Ascending aorta (tissue), 2 donors: ENCODE results near the gene SLC4A1AP. TPM values are rescaled to one million over a fixed set of nuclear protein-coding genes. Genes with fewer than 3 reads are reported as not detected.
A peak's percentile ranks its signal among the peaks of the same experiment; 100 is the strongest.

Experiments
- DNase-seq, 2 donors: peaks; one replicate each; pipeline ENCODE4 v3.0.0-alpha.2; 2019; ENCODE audit warnings: low spot score in 2 of 2
- H3K27ac ChIP-seq, 2 donors: fragments of 200-600 bp; sonication (generic); one replicate each; pipeline ENCODE4 v1.5.1; 2016 to 2017; ENCODE audit warnings: mild to moderate bottlenecking in 1 of 2
- H3K27me3 ChIP-seq: fragments of 200-600 bp; sonication (generic); one replicate; pipeline ENCODE4 v1.5.1; 2017
- H3K36me3 ChIP-seq, 2 donors: fragments of 200-600 bp; sonication (generic); one replicate each; pipeline ENCODE4 v1.5.1; 2016
- H3K4me1 ChIP-seq, 2 donors: fragments of 200-600 bp; sonication (generic); one replicate each; pipeline ENCODE4 v1.5.1; 2016 to 2017; ENCODE audit warnings: mild to moderate bottlenecking in 1 of 2
- H3K4me3 ChIP-seq, 2 donors: fragments of 200-600 bp; sonication (generic); one replicate each; pipeline ENCODE4 v1.5.1; 2016 to 2017; ENCODE audit warnings: mild to moderate bottlenecking in 1 of 2
- H3K9me3 ChIP-seq, 2 donors: fragments of 200-600 bp; sonication (generic); one replicate each; pipeline ENCODE4 v1.5.1; 2016
- intact Hi-C: fragments of 100-400 bp; cut with DNase I; formaldehyde crosslinking; loops from one replicate; pipeline ENCODE4 v1.15.1; 2023
- total RNA-seq: library from RNA; depleted of rRNA; stranded (reverse); fragments of >200 nt; gene quantifications from one replicate; pipeline ENCODE4 v1.1.0, GENCODE V29; 2016
- TF ChIP-seq, protein P1 (sequence below), 3 experiments: fragments of 200-600 bp in 2 of 3; fragments of 450-650 bp in 1 of 3; sonication (generic) in 2 of 3; IDR thresholded peaks; one replicate each; pipeline ENCODE4 v1.5.1; 2016 to 2019; ENCODE audit warnings: antibody characterized with exemption in 3 of 3, mild to moderate bottlenecking in 1 of 3, moderate library complexity in 1 of 3

The SLC4A1AP gene
- total RNA-seq, 1 donor from 2014 or later = 26.8 TPM

DNA sequence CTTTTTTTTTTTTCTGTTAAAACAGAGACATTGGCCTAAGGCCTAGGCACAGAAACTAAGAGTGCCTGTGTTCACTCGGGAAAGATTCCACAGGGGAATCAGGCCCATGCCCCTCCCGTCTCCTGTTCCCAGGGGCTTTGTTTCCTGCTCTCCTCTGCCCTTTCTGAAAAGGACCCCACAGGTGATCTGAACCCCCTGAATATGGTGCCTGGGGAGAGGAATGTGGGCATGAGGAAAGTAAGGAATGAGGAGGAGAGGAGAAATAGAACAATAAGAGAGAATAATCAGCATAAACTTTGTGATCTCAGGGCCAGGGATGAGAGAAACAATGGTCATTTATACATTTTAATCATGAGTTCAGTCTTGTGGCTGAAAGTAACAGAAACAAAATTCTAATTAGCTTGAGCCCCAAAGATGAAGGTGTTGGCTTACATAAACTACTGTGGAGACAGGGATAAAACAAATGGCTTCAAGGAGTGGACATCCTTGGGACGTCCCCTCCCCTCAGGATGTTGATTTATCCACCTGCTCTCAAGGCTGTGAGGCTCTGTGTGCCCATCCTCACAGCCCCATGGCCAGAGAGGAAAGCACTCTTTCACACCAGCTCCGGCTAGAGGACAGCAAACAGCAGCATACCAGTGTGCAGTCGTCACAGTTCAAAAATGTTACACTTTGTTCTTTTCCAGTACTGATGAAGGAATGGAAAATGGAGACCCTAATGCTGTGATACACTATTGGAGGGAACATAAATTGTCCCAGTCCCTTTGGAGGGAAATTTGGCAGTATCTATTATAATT, 61.4 kb downstream of the SLC4A1AP start:
- Histone ChIP-seq H3K9me3 (no peaks in the 10 kb centered on the region), H3K4me3 (no peak overlapping the region), H3K36me3 (no peaks in the 10 kb centered on the region), H3K27ac (peak overlapping the region; percentile 87 to 95), H3K4me1 (peaks cover 21 to 36% of the 10 kb centered on the region in 2 donors), H3K27me3 (no peaks in the 10 kb centered on the region)
- TF ChIP-seq, protein P1, sequence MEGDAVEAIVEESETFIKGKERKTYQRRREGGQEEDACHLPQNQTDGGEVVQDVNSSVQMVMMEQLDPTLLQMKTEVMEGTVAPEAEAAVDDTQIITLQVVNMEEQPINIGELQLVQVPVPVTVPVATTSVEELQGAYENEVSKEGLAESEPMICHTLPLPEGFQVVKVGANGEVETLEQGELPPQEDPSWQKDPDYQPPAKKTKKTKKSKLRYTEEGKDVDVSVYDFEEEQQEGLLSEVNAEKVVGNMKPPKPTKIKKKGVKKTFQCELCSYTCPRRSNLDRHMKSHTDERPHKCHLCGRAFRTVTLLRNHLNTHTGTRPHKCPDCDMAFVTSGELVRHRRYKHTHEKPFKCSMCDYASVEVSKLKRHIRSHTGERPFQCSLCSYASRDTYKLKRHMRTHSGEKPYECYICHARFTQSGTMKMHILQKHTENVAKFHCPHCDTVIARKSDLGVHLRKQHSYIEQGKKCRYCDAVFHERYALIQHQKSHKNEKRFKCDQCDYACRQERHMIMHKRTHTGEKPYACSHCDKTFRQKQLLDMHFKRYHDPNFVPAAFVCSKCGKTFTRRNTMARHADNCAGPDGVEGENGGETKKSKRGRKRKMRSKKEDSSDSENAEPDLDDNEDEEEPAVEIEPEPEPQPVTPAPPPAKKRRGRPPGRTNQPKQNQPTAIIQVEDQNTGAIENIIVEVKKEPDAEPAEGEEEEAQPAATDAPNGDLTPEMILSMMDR (IDR thresholded peaks at IDR 0.05) = no peak
- peak in 1 of 2 donors; percentile 85 for DNase-seq
- intact Hi-C loops = loop anchor here (5.0 kb wide), 4 partner anchors 97 to 672 kb away; partner anchors contain the start of genes BABAM2 and RBKS

DNA sequence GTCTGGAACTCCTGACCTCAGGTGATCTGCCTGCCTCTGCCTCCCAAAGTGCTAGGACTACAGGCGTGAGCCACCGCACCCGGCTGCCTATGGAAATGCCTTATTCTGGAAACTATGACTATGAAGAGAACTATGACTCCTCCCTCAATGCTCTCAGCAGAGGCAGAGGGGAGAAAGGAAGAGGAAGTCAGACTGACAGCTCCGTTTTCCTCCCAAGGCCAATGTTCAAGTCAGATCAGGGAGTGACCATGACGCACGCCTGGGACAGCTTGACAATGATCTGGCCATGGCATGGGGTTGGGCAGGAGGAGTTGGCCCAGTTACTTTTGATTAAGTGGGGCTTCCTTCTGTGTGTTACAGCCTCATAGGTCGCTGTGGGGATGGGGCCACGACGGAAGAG, 63.6 kb downstream of the SLC4A1AP start:
- TF ChIP-seq, protein P1 (IDR thresholded peaks at IDR 0.05) = no peak
- H3K4me3 ChIP-seq = no peak overlapping the region
- H3K27ac ChIP-seq = peak overlapping the region; percentile 9 to 87
- DNase-seq = no peak
- intact Hi-C loops = no loop called here
- peaks cover 17 to 25% of the 10 kb centered on the region in 2 donors for H3K4me1 ChIP-seq
- H3K27me3 ChIP-seq = no peaks in the 10 kb centered on the region
- no peaks in the 10 kb centered on the region for H3K9me3 ChIP-seq
- H3K36me3 ChIP-seq = no peaks in the 10 kb centered on the region

DNA sequence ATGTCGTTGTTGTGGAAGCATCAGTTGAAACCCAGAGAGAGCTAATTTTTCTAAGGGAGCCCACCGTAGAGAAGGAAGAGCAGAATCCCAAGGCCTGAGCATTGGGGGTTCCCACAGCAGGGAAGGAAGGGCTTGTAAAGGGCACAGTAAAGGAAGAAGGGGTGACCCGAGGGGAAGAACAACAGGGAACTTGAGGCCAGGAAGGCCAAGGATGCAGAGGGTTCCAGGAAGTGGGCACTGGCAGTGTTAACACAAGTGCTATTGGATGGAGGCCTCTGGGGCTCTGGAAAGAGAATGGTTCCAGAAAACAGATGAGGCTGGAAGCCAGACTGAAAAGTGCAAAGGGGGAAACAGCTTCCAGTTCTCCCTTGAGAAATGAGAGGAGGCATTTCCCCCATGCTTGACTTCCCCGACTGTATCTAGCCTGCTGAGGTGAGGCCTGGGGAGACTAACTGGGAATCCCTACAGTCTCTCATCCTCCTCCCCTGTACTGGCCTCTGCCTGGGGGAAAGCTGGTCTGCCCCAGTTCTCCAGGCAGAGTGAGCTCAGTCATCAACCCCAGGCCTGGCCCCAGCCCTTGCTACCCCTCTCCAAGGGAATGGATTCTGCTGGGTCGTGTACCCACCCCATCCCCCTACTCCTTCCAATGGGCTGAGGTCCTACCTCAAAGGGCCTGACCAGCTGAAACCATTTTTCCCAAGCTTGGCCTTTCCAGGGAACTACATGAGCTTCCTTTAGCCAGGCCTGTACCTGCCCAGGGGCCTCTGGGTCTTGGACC, 64.6 kb downstream of the SLC4A1AP start:
- no peaks in the 10 kb centered on the region for H3K36me3 ChIP-seq
- intact Hi-C loops = no loop called here
- H3K27me3 ChIP-seq = no peaks in the 10 kb centered on the region
- H3K4me1 ChIP-seq = peaks cover 17 to 25% of the 10 kb centered on the region in 2 donors
- TF ChIP-seq, protein P1 (IDR thresholded peaks at IDR 0.05) = no peak
- no peak overlapping the region for H3K4me3 ChIP-seq
- H3K27ac ChIP-seq = peak overlapping the region; percentile 13 to 36
- DNase-seq = no peak
- H3K9me3 ChIP-seq = no peaks in the 10 kb centered on the region

DNA sequence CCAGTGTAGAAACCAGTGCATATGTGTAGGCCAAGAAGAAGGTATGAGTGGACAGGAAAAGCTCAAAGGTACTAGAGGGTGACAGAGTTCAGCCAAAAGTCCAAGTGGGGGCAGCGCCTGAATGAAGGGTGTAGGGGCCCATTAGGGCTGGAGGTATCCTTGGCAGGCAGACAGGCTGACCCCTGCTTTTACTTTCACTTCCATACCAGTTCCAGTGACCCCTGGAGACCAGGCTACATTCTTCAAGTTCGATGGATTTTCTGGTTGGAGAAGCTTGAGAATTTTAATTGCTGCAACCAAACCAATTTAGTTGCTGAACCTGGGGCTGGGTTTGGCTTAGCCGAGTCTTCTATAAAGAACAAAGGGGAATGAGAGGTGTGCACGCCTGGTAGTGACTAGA, 65.5 kb downstream of the SLC4A1AP start:
- H3K9me3 ChIP-seq = no peaks in the 10 kb centered on the region
- H3K4me1 ChIP-seq = peaks cover 10 to 17% of the 10 kb centered on the region in 2 donors
- no peak overlapping the region for H3K4me3 ChIP-seq
- no peaks in the 10 kb centered on the region for H3K27me3 ChIP-seq
- H3K36me3 ChIP-seq = no peaks in the 10 kb centered on the region
- H3K27ac ChIP-seq = no peak overlapping the region
- no peak for DNase-seq
- TF ChIP-seq, protein P1 (IDR thresholded peaks at IDR 0.05) = no peak
- intact Hi-C loops = no loop called here

DNA sequence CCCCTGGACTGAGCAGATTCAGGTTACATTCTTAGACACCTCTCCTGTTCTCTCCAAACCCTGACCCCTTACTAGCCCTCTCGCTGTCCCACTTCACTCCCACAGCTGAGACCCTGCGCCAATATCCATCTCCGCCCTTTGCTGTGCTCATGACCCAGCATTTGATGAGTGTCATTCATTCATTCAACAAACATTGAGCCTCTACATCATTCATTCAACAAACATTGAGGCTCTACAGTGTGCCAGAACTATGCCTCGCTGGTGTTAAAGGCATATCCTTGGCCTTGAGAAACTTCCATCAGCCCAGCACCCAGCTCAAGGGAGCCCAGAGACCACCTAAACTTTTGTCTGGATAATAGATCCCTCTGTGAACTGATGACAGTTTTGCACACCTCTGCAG, 65.9 kb downstream of the SLC4A1AP start:
- TF ChIP-seq, protein P1 (IDR thresholded peaks at IDR 0.05) = no peak
- intact Hi-C loops = no loop called here
- Histone ChIP-seq H3K36me3 (no peaks in the 10 kb centered on the region), H3K9me3 (no peaks in the 10 kb centered on the region), H3K4me3 (no peak overlapping the region), H3K27ac (no peak overlapping the region), H3K4me1 (peaks cover 6 to 15% of the 10 kb centered on the region in 2 donors), H3K27me3 (no peaks in the 10 kb centered on the region)
- no peak for DNase-seq
